Measurements from ENCODE around the gene PARVA. TPM values are rescaled to one million over a fixed set of nuclear protein-coding genes. Genes with fewer than 3 reads are reported as not detected.

Gene PARVA
- total and polyA plus RNA-seq, 2 of the 8 experiments (the other 6 are each of a cell fraction or from before 2014, with no cell fraction given) = 3.1 to 13.5 TPM

GRCh38 chr11:12454782-12455181 is 77.4 kb downstream of the PARVA start:
- no peak overlapping the region for H3K4ac ChIP-seq (replicated peaks; ENCODE audit: insufficient read length, low read depth, low read length)
- H3K4me1 ChIP-seq (replicated peaks in 1 of 4; ENCODE audit: control insufficient read depth in 3 of 4, insufficient read depth in 4 of 4, low read length in 3 of 4) = no peaks in the 10 kb centered on the region
- no peak overlapping the region for H3K4me2 ChIP-seq (ENCODE audit: insufficient read depth in 1 of 2, low read depth in 2 of 2, low read length in 2 of 2)
- ChIA-PET POLR2A (ENCODE audit: partially characterized antibody) (no interaction called here), CTCF (ENCODE audit: partially characterized antibody) (interaction anchor here (1.4 to 2.5 kb wide), 2 partner anchors 8 to 43 kb away, joined by 3 to 9 read pairs; no protein-coding TSS in a partner anchor)
- no peak overlapping the region for H3K56ac ChIP-seq (replicated peaks; ENCODE audit: insufficient read length, low read depth, low read length)
- H3K27ac ChIP-seq (ENCODE audit: low read depth, low read length) = no peak overlapping the region
- no peaks in the 10 kb centered on the region for H3K36me3 ChIP-seq (ENCODE audit: control insufficient read depth in 2 of 4, insufficient read depth in 4 of 4, low read length in 3 of 4)
- no peaks in the 10 kb centered on the region for H3K79me2 ChIP-seq (ENCODE audit: control insufficient read depth in 1 of 2, insufficient read depth in 2 of 2, low read length in 2 of 2)
- no peaks in the 10 kb centered on the region for H4K20me1 ChIP-seq (replicated peaks in 1 of 2; ENCODE audit: control insufficient read depth in 1 of 2, insufficient read depth in 2 of 2, low read length in 2 of 2)
- no peak overlapping the region for H3K14ac ChIP-seq (ENCODE audit: insufficient read length)
- H2BK12ac ChIP-seq (ENCODE audit: low read depth, low read length) = no peak overlapping the region
- no peak overlapping the region for H2AFZ ChIP-seq (ENCODE audit: low read length)
- no peak overlapping the region for H2BK5ac ChIP-seq (ENCODE audit: low read depth, low read length)
- H3K23me2 ChIP-seq (ENCODE audit: low read depth, low read length) = no peaks in the 10 kb centered on the region
- no peak overlapping the region for H3K18ac ChIP-seq (ENCODE audit: extremely low read depth, low read length)
- no peak overlapping the region for H3K4me3 ChIP-seq (ENCODE audit: extremely low read depth in 1 of 4, insufficient read depth in 2 of 4, low read depth in 3 of 4, low read length in 4 of 4)
- H4K5ac ChIP-seq (ENCODE audit: insufficient read length, low read depth, low read length) = no peak overlapping the region
- no peak overlapping the region for H3K23ac ChIP-seq (ENCODE audit: insufficient read length)
- no peak for FAIRE-seq
- no peak overlapping the region for H4K8ac ChIP-seq (ENCODE audit: extremely low read depth, insufficient read depth, low read length)
- DNase-seq (ENCODE audit: low read depth in 1 of 2, low spot score in 2 of 2) = no peak
- H4K91ac ChIP-seq (replicated peaks; ENCODE audit: insufficient read length, low read length) = no peak overlapping the region
- peaks cover 0 to 2% (median 0%) of the 10 kb centered on the region in 4 experiments; a peak in 1 of 7 replicates for H3K27me3 ChIP-seq (replicated peaks in 1 of 4; ENCODE audit: control insufficient read depth in 3 of 4, extremely low read depth in 1 of 4, insufficient read depth in 3 of 4, low read length in 3 of 4)
- H3K79me1 ChIP-seq (ENCODE audit: low read depth, low read length) = no peaks in the 10 kb centered on the region
- H2BK120ac ChIP-seq (replicated peaks; ENCODE audit: low read depth, low read length) = no peak overlapping the region
- no peak overlapping the region for H2BK15ac ChIP-seq (ENCODE audit: low read length)
- H2AK5ac ChIP-seq (ENCODE audit: low read depth, low read length) = no peak overlapping the region
- no peak overlapping the region for H3K9ac ChIP-seq (replicated peaks in 1 of 4; ENCODE audit: extremely low read depth in 1 of 4, low read depth in 3 of 4, low read length in 3 of 4)
- H2BK20ac ChIP-seq (ENCODE audit: low read length) = no peak overlapping the region
- no peaks in the 10 kb centered on the region for H3K9me3 ChIP-seq (ENCODE audit: insufficient read depth in 2 of 2, low read depth in 1 of 2, low read length in 1 of 2)
- TF ChIP-seq CTBP2 (IDR thresholded peaks at IDR 0.05; ENCODE audit: borderline replicate concordance, insufficient read depth, insufficient read length, low read length) (no peak), BRCA1 (IDR thresholded peaks at IDR 0.05; ENCODE audit: low read depth, low read length) (no peak), TCF12 (IDR thresholded peaks at IDR 0.05; ENCODE audit: low read depth, low read length) (no peak)

Data from H1 (cell line).